HG03378 (cell line): ENCODE results near the gene HEXIM2.
"Not testable (repeated sequence)": the region's sequence is repeated elsewhere in the genome, so short reads cannot be mapped to it uniquely, and the experiment has no call there.

Experiments
- ATAC-seq: cut with Tn5 transposase; IDR thresholded peaks from one replicate; pipeline ENCODE4 v1.9.1; 2021; ENCODE audit warnings: mild to moderate bottlenecking, moderate library complexity; ENCODE audit not compliant: unreplicated experiment

Gene HEXIM2, protein sequence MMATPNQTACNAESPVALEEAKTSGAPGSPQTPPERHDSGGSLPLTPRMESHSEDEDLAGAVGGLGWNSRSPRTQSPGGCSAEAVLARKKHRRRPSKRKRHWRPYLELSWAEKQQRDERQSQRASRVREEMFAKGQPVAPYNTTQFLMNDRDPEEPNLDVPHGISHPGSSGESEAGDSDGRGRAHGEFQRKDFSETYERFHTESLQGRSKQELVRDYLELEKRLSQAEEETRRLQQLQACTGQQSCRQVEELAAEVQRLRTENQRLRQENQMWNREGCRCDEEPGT

DNA sequence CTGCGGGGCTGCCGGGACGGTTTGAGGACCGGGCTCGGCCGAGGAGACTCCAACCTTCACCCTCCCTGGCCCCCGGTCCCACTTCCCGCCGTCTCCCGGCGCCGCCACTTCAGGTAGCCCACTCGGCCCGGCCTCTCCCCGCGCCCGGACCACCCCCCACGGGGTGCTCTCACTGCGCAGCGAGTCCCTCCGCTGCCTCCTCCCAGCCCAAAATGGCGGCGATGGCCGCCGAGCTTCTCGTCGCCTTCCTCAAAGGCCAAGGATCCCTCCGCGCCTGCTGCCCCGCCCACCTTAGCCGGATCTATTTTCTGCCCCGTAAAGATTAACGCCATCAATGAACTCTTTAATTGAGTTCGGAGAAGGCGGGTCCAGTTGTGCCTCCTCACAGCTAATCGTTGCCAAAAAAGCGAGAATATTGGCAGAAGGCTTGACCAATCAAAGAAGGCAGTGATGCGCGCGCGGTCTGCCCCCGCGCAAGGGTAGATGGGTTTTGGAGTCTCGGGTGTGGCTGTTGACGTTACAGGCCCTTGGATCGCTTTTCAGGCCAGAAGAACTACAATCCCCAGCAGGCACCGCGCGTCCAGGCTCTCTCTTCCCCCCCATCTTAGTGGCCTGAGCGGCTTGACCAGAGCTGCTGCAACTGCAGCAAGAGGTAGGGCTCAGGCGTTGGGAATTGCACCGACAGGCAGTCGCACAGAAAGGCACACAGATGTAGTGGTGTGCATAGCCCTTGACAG is at the start of gene HEXIM2:
Gene HEXIM2 (plus strand): TSS at position 588 of the 737 bp plus-strand sequence. CDS start 919 bp downstream, outside the sequence.
- ATAC-seq = peak; percentile 93

- no peak for ATAC-seq
Observed at GRCh38 chr17:45112559-45113423, 48.9 kb upstream of the HEXIM2 start.

GRCh38 chr17:45113424-45113754 is 48.3 kb upstream of the HEXIM2 start:
- ATAC-seq = no peak

DNA sequence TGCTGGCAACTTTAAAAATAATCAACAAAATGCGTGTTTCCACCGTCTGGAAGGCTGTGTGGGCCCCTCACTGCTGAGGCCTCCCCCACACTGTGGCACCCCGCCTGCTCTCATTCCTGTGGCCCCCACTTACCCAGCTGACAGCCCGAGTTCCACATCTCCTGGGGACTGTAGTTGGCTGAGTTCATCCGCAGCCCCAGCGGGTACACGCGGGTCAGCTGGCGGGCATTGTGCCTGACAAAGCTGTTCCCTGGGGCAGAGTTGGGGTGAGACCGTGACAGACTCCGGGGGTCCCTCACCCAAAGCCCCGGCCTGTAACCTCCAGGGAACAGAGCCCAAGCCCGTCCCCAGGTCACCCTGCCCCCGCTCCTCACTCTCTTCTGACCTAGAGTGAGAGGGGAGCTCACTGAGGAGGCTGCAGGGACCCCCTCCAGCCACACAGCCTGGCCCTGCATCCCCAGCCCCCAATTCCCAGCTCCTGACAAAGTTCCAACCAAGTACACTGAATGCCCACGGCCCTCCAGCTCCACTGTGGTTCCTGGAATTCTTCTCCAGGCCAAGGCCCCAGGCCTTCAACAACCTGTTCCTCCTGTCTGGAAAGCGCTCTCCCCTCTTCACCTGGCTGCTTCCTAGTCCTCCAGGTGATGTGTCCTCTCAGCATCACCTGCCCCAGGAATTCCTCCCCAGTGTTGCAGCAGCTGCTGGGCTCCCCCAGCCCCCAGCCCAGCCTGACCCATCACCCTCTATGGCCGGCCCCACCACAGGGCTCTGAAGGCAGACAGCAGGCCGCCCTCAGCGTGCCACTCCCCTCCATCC is 47.4 kb upstream of the HEXIM2 start:
- ATAC-seq = no peak

- ATAC-seq = no peak
Observed at GRCh38 chr17:45115015-45115625, 46.6 kb upstream of the HEXIM2 start.

DNA sequence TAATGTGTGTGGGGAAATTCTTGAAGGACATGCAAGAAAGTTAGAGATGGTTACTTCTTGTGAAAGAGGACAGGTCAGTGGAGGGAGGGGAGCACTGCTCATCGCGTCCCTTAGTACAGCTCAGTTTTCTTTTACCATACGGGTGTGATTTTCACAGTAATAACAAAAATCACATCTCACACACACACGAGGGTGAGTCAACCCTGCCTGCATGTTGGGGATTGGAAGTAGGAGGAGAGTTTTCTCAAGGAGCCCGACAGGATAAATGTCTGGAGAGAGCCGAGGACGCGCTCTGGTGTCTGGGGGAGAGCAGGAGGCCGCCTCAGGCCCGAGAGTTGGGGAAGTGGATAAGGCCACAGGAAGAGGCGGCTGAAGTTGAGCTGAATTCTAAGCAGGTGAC is 45.8 kb upstream of the HEXIM2 start:
- ATAC-seq = no peak

GRCh38 chr17:45116434-45117016 is 45.1 kb upstream of the HEXIM2 start:
- ATAC-seq = no peak

- no peak for ATAC-seq
Observed at GRCh38 chr17:45117334-45117733, 44.3 kb upstream of the HEXIM2 start.

- ATAC-seq = no peak
Observed at GRCh38 chr17:45117848-45118646, 43.6 kb upstream of the HEXIM2 start.

- no peak for ATAC-seq
Observed at GRCh38 chr17:45118691-45119090, 43.0 kb upstream of the HEXIM2 start.

GRCh38 chr17:45119964-45120363 is 41.7 kb upstream of the HEXIM2 start:
- ATAC-seq = no peak

- no peak for ATAC-seq
Observed at GRCh38 chr17:45120558-45120957, 41.1 kb upstream of the HEXIM2 start.

DNA sequence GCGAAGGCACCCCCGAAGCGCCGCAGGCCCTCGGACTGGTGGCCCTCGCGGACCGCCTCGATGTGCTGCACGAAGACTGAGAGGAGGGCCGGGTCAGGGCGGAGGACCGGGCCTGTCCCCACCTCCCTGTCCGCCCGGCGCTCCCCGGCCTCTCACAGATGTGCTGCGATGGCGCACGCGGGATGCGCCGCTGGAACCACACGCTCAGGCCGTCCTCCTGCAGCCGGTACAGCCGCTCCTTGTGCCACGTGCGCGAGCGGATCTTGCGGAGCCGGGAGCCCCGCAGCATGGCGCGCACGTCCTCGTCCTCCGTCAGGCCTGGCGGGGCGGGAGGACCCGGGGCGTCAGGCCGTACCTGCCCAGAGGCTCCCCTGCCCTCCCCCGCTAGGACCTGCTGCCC is 40.6 kb upstream of the HEXIM2 start:
- no peak for ATAC-seq

- no peak for ATAC-seq
Observed at GRCh38 chr17:45123076-45123770, 38.5 kb upstream of the HEXIM2 start.

- no peak for ATAC-seq
Observed at GRCh38 chr17:45123930-45124796, 37.5 kb upstream of the HEXIM2 start.

DNA sequence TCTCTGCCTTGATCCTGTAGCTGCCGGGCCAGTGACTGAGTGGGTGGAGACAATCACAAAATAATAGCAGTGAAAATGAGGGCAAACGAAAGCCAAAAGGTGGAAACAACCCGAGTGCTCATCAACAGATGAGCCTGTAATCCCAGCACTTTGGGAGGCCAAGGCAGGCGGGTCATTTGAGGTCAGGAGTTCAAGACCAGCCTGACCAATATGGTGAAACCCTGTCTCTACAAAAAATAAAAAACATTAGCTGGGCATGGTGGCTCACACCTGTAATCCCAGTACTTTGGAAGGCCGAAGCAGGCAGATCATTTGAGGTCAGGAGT is 36.9 kb upstream of the HEXIM2 start:
- ATAC-seq = not testable (repeated sequence)

DNA sequence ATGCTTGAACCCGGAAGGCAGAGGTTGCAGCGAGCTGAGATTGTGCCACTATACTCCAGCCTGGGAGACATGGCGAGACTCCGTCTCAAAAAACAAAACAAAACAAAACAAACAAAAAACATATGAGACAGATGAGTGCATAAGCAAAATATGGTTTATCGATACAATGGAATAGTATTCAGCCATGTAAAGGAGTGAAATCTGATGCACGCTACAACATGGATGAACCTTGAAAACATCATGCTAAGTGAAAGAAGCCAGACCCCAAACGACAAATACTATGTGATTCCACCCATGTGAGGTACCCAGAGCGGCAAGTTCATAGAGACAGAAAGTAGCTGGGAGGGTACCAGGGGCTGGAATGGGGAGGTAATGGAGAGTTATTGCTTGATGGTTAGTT is 36.2 kb upstream of the HEXIM2 start:
- ATAC-seq = no peak

GRCh38 chr17:45127207-45127547 is 34.5 kb upstream of the HEXIM2 start:
- no peak for ATAC-seq
